Immature natural killer cell (primary cell): ENCODE results near the gene PPP1R1C. TPM values are rescaled to one million over a fixed set of nuclear protein-coding genes. Genes with fewer than 3 reads are reported as not detected.

ENCODE experiments used
- DNase-seq, 3 donors: peaks; one replicate each; pipeline ENCODE4 v3.0.0; 2022; ENCODE audit warnings: mixed read lengths in 1 of 3
- H3K27ac Mint-ChIP-seq, 6 donors: one replicate each; pipeline ENCODE4 v1.8.0; 2020; ENCODE audit warnings: mixed read lengths in 6 of 6, mild to moderate bottlenecking in 5 of 6, inconsistent platforms in 4 of 6, moderate library complexity in 3 of 6
- H3K27me3 Mint-ChIP-seq, 3 donors: one replicate each; pipeline ENCODE4 v1.8.0; 2020 to 2021; ENCODE audit warnings: low read depth in 3 of 3, mild to moderate bottlenecking in 3 of 3, mixed read lengths in 3 of 3, moderate library complexity in 3 of 3, inconsistent platforms in 1 of 3
- H3K36me3 Mint-ChIP-seq, 3 donors: one replicate each; pipeline ENCODE4 v1.8.0; 2020; ENCODE audit warnings: mixed read lengths in 3 of 3, inconsistent platforms in 2 of 3, mild to moderate bottlenecking in 2 of 3
- H3K4me1 Mint-ChIP-seq, 2 donors: one replicate each; pipeline ENCODE4 v1.8.0; 2020; ENCODE audit warnings: inconsistent platforms in 2 of 2, mild to moderate bottlenecking in 2 of 2, mixed read lengths in 2 of 2, moderate library complexity in 1 of 2
- H3K4me3 Mint-ChIP-seq, 5 donors: one replicate each; pipeline ENCODE4 v1.8.0; 2020; ENCODE audit warnings: mild to moderate bottlenecking in 5 of 5, mixed read lengths in 5 of 5, inconsistent platforms in 3 of 5, moderate library complexity in 3 of 5
- H3K9me3 Mint-ChIP-seq, 6 donors: one replicate each; pipeline ENCODE4 v1.8.0; 2020; ENCODE audit warnings: mild to moderate bottlenecking in 6 of 6, mixed read lengths in 6 of 6, inconsistent platforms in 4 of 6, moderate library complexity in 3 of 6
- polyA plus RNA-seq, 3 donors: library from polyadenylated mRNA; unstranded; fragments of 300-500 nt; fragmentation: Illumina TruSeq; gene quantifications; one replicate each; pipeline ENCODE4 v1.2.3, GENCODE V29; 2021

Gene PPP1R1C
- polyA plus RNA-seq, 3 donors from 2014 or later, result not detected

GRCh38 chr2:181984814-181985631 is 630 bp upstream of the PPP1R1C start:
- H3K36me3 Mint-ChIP-seq, result no peaks in the 10 kb centered on the region
- H3K27me3 Mint-ChIP-seq, result peaks cover 0 to 15% (median 0%) of the 10 kb centered on the region in 3 donors
- DNase-seq, result no peak
- no peaks in the 10 kb centered on the region for H3K9me3 Mint-ChIP-seq
- no peak overlapping the region for H3K4me3 Mint-ChIP-seq
- no peaks in the 10 kb centered on the region for H3K4me1 Mint-ChIP-seq
- H3K27ac Mint-ChIP-seq, result no peak overlapping the region

- Mint-ChIP-seq H3K27ac (no peak overlapping the region), H3K4me3 (no peak overlapping the region), H3K9me3 (no peaks in the 10 kb centered on the region), H3K36me3 (no peaks in the 10 kb centered on the region), H3K4me1 (no peaks in the 10 kb centered on the region), H3K27me3 (peaks cover 0 to 2% (median 0%) of the 10 kb centered on the region in 3 donors)
- DNase-seq, result no peak
These were observed 2.7 kb downstream of the PPP1R1C start for GRCh38 chr2:181988154-181988924.

- H3K36me3 Mint-ChIP-seq, result no peaks in the 10 kb centered on the region
- no peak overlapping the region for H3K4me3 Mint-ChIP-seq
- no peak for DNase-seq
- H3K27me3 Mint-ChIP-seq, result peaks cover 0 to 2% (median 0%) of the 10 kb centered on the region in 3 donors
- no peaks in the 10 kb centered on the region for H3K9me3 Mint-ChIP-seq
- no peaks in the 10 kb centered on the region for H3K4me1 Mint-ChIP-seq
- H3K27ac Mint-ChIP-seq, result no peak overlapping the region
These were observed 3.4 kb downstream of the PPP1R1C start for GRCh38 chr2:181989099-181989498.

GRCh38 chr2:181991171-181991885 is 5.7 kb downstream of the PPP1R1C start:
- H3K36me3 Mint-ChIP-seq, result no peaks in the 10 kb centered on the region
- no peaks in the 10 kb centered on the region for H3K9me3 Mint-ChIP-seq
- peaks cover 0 to 2% (median 0%) of the 10 kb centered on the region in 3 donors for H3K27me3 Mint-ChIP-seq
- H3K27ac Mint-ChIP-seq, result no peak overlapping the region
- DNase-seq, result no peak
- H3K4me1 Mint-ChIP-seq, result no peaks in the 10 kb centered on the region
- H3K4me3 Mint-ChIP-seq, result no peak overlapping the region

- Mint-ChIP-seq H3K36me3 (no peaks in the 10 kb centered on the region), H3K9me3 (no peaks in the 10 kb centered on the region), H3K4me3 (no peak overlapping the region), H3K4me1 (no peaks in the 10 kb centered on the region), H3K27ac (no peak overlapping the region), H3K27me3 (peaks cover 0 to 2% (median 0%) of the 10 kb centered on the region in 3 donors)
- DNase-seq, result no peak
These were observed 7.1 kb downstream of the PPP1R1C start for GRCh38 chr2:181992776-181993175.

- Mint-ChIP-seq H3K9me3 (no peaks in the 10 kb centered on the region), H3K27ac (no peak overlapping the region), H3K36me3 (no peaks in the 10 kb centered on the region), H3K4me3 (no peak overlapping the region), H3K27me3 (no peaks in the 10 kb centered on the region), H3K4me1 (no peaks in the 10 kb centered on the region)
- no peak for DNase-seq
These were observed 9.6 kb downstream of the PPP1R1C start for GRCh38 chr2:181995289-181995688.

- no peaks in the 10 kb centered on the region for H3K27me3 Mint-ChIP-seq
- H3K4me1 Mint-ChIP-seq, result no peaks in the 10 kb centered on the region
- no peak overlapping the region for H3K4me3 Mint-ChIP-seq
- no peaks in the 10 kb centered on the region for H3K36me3 Mint-ChIP-seq
- no peak overlapping the region for H3K27ac Mint-ChIP-seq
- H3K9me3 Mint-ChIP-seq, result no peaks in the 10 kb centered on the region
- no peak for DNase-seq
These were observed 12.6 kb downstream of the PPP1R1C start for GRCh38 chr2:181998041-181998835.

- H3K27me3 Mint-ChIP-seq, result no peaks in the 10 kb centered on the region
- H3K9me3 Mint-ChIP-seq, result peaks cover 0 to 2% (median 0%) of the 10 kb centered on the region in 6 donors
- no peaks in the 10 kb centered on the region for H3K36me3 Mint-ChIP-seq
- no peak for DNase-seq
- H3K4me1 Mint-ChIP-seq, result no peaks in the 10 kb centered on the region
- H3K4me3 Mint-ChIP-seq, result no peak overlapping the region
- no peak overlapping the region for H3K27ac Mint-ChIP-seq
These were observed 13.4 kb downstream of the PPP1R1C start for GRCh38 chr2:181998891-181999654.

GRCh38 chr2:181999911-182000310 is 14.3 kb downstream of the PPP1R1C start:
- Mint-ChIP-seq H3K27me3 (peaks cover 0 to 1% (median 0%) of the 10 kb centered on the region in 3 donors), H3K27ac (no peak overlapping the region), H3K4me1 (no peaks in the 10 kb centered on the region), H3K36me3 (no peaks in the 10 kb centered on the region), H3K4me3 (no peak overlapping the region), H3K9me3 (peaks cover 0 to 4% (median 0%) of the 10 kb centered on the region in 6 donors)
- DNase-seq, result no peak

- DNase-seq, result no peak
- peaks cover 0 to 6% (median 0%) of the 10 kb centered on the region in 6 donors for H3K9me3 Mint-ChIP-seq
- H3K27me3 Mint-ChIP-seq, result peaks cover 0 to 1% (median 0%) of the 10 kb centered on the region in 3 donors
- H3K4me1 Mint-ChIP-seq, result no peaks in the 10 kb centered on the region
- no peak overlapping the region for H3K27ac Mint-ChIP-seq
- H3K36me3 Mint-ChIP-seq, result no peaks in the 10 kb centered on the region
- no peak overlapping the region for H3K4me3 Mint-ChIP-seq
These were observed 19.4 kb downstream of the PPP1R1C start for GRCh38 chr2:182004945-182005520.

- peaks cover 0 to 6% (median 0%) of the 10 kb centered on the region in 6 donors for H3K9me3 Mint-ChIP-seq
- DNase-seq, result no peak
- no peaks in the 10 kb centered on the region for H3K36me3 Mint-ChIP-seq
- H3K27me3 Mint-ChIP-seq, result peaks cover 0 to 3% (median 1%) of the 10 kb centered on the region in 3 donors
- no peak overlapping the region for H3K27ac Mint-ChIP-seq
- no peaks in the 10 kb centered on the region for H3K4me1 Mint-ChIP-seq
- no peak overlapping the region for H3K4me3 Mint-ChIP-seq
These were observed 21.1 kb downstream of the PPP1R1C start for GRCh38 chr2:182006595-182007341.

GRCh38 chr2:182014284-182014683 is 28.6 kb downstream of the PPP1R1C start:
- Mint-ChIP-seq H3K4me3 (no peak overlapping the region), H3K4me1 (no peaks in the 10 kb centered on the region), H3K9me3 (peaks cover 5 to 31% (median 14%) of the 10 kb centered on the region in 6 donors), H3K27ac (no peak overlapping the region), H3K36me3 (no peaks in the 10 kb centered on the region), H3K27me3 (peaks cover 0 to 6% (median 2%) of the 10 kb centered on the region in 3 donors)
- DNase-seq, result no peak
